ENCODE data around the gene NCOA6.

GRCh38 chr20:34863421-34863965 lies 38.0 kb upstream of the NCOA6 start:
- TF ChIP-seq POLR2A (IDR thresholded peaks at IDR 0.05) (no peak), CTCF (IDR thresholded peaks at IDR 0.05) (no peak)

All from esophagus squamous epithelium (tissue), 4 donors.